Activated CD4-positive, alpha-beta memory T cell treated with anti-CD3 and anti-CD28 coated beads for 36 hours (primary cell): ENCODE data around the gene GLIS1. TPM values are rescaled to one million over a fixed set of nuclear protein-coding genes. Genes with fewer than 3 reads are reported as not detected.
"Not testable (repeated sequence)": the region's sequence is repeated elsewhere in the genome, so short reads cannot be mapped to it uniquely, and the experiment has no call there.

Source experiments
- CTCF ChIA-PET: fragments of 350-600 bp; sonication (Branson Sonifier 250); formaldehyde crosslinking; loops from one replicate; lab custom pipeline; 2021; ENCODE audit warnings: antibody characterized with exemption, inconsistent platforms; lab: Charles Lee
- POLR2A ChIA-PET: fragments of 350-600 bp; sonication (Branson Sonifier 250); formaldehyde crosslinking; loops from one replicate; lab custom pipeline; 2021; ENCODE audit warnings: antibody characterized with exemption; lab: Charles Lee
- DNase-seq: peaks from one replicate; pipeline ENCODE4 v3.0.0-alpha.2; 2020
- H3K27ac Mint-ChIP-seq: one replicate; pipeline ENCODE4 v1.8.0; 2021; ENCODE audit warnings: mixed read lengths
- H3K27me3 Mint-ChIP-seq: one replicate; pipeline ENCODE4 v1.8.0; 2021; ENCODE audit warnings: mixed read lengths
- H3K36me3 Mint-ChIP-seq: one replicate; pipeline ENCODE4 v1.8.0; 2021; ENCODE audit warnings: mixed read lengths
- H3K4me1 Mint-ChIP-seq: one replicate; pipeline ENCODE4 v1.8.0; 2021; ENCODE audit warnings: low read depth, mixed read lengths
- H3K4me3 Mint-ChIP-seq: one replicate; pipeline ENCODE4 v1.8.0; 2021; ENCODE audit warnings: mild to moderate bottlenecking, mixed read lengths
- H3K9me3 Mint-ChIP-seq: one replicate; pipeline ENCODE4 v1.8.0; 2021; ENCODE audit warnings: mixed read lengths
- intact Hi-C: fragments of 100-400 bp; cut with micrococcal nuclease; formaldehyde crosslinking; loops from one replicate; pipeline ENCODE4 v1.15.1; 2023
- total RNA-seq, 2 experiments: library from RNA; stranded (reverse); gene quantifications; one replicate each; pipeline ENCODE4 v1.2.3, GENCODE V29; 2021

The GLIS1 gene
- total RNA-seq, 2 experiments from 2014 or later, result not detected

GRCh38 chr1:53763461-53763860, 24.5 kb upstream of the GLIS1 start:
- Mint-ChIP-seq H3K27ac (no peak overlapping the region), H3K9me3 (peaks cover 4% of the 10 kb centered on the region), H3K4me1 (peaks cover 17% of the 10 kb centered on the region), H3K4me3 (no peak overlapping the region), H3K27me3 (no peaks in the 10 kb centered on the region), H3K36me3 (peaks cover 35% of the 10 kb centered on the region)
- CTCF ChIA-PET, result interaction anchor here (1.4 kb wide), 1 partner anchor 9 kb away, joined by 6 read pairs; no protein-coding TSS in a partner anchor
- POLR2A ChIA-PET, result no interaction called here
- no peak for DNase-seq
- intact Hi-C loops, result no loop called here

GRCh38 chr1:53760497-53760896, 21.5 kb upstream of the GLIS1 start:
- intact Hi-C loops, DNase-seq, H3K27ac Mint-ChIP-seq, CTCF ChIA-PET, H3K9me3 Mint-ChIP-seq, POLR2A ChIA-PET, H3K27me3 Mint-ChIP-seq, H3K4me1 Mint-ChIP-seq, H3K4me3 Mint-ChIP-seq: not testable (repeated sequence)
- peaks cover 17% of the 10 kb centered on the region for H3K36me3 Mint-ChIP-seq

- intact Hi-C loops, result no loop called here
- POLR2A ChIA-PET, result no interaction called here
- no peaks in the 10 kb centered on the region for H3K9me3 Mint-ChIP-seq
- DNase-seq, result no peak
- no peak overlapping the region for H3K4me3 Mint-ChIP-seq
- H3K36me3 Mint-ChIP-seq, result no peaks in the 10 kb centered on the region
- no peak overlapping the region for H3K27ac Mint-ChIP-seq
- no peaks in the 10 kb centered on the region for H3K27me3 Mint-ChIP-seq
- H3K4me1 Mint-ChIP-seq, result no peaks in the 10 kb centered on the region
- CTCF ChIA-PET, result interaction anchor here (1.0 kb wide), 1 partner anchor 12 kb away, joined by 3 read pairs; no protein-coding TSS in a partner anchor
Measured at GRCh38 chr1:53755874-53756273, 16.9 kb upstream of the GLIS1 start.

GRCh38 chr1:53754484-53755312, 15.7 kb upstream of the GLIS1 start:
- Mint-ChIP-seq H3K36me3 (no peaks in the 10 kb centered on the region), H3K9me3 (no peaks in the 10 kb centered on the region), H3K4me3 (no peak overlapping the region), H3K27me3 (no peaks in the 10 kb centered on the region), H3K4me1 (no peaks in the 10 kb centered on the region), H3K27ac (no peak overlapping the region)
- intact Hi-C loops, result loop anchor here (1.0 kb wide), 1 partner anchor 269 kb away; no protein-coding TSS in a partner anchor
- POLR2A ChIA-PET, result no interaction called here
- DNase-seq, result peak; percentile 38
- CTCF ChIA-PET, result interaction anchor here (0.6 to 1.5 kb wide), 11 partner anchors 8 to 270 kb away, joined by 3 to 9 read pairs (median 4); no protein-coding TSS in a partner anchor

- H3K4me1 Mint-ChIP-seq, result no peaks in the 10 kb centered on the region
- CTCF ChIA-PET, result interaction anchor here (0.5 to 0.7 kb wide), 2 partner anchors 70 to 81 kb away, joined by 3 to 4 read pairs; no protein-coding TSS in a partner anchor
- DNase-seq, result no peak
- intact Hi-C loops, result no loop called here
- H3K9me3 Mint-ChIP-seq, result no peaks in the 10 kb centered on the region
- POLR2A ChIA-PET, result no interaction called here
- no peaks in the 10 kb centered on the region for H3K36me3 Mint-ChIP-seq
- H3K27ac Mint-ChIP-seq, result no peak overlapping the region
- no peak overlapping the region for H3K4me3 Mint-ChIP-seq
- H3K27me3 Mint-ChIP-seq, result peaks cover 3% of the 10 kb centered on the region
Measured at GRCh38 chr1:53752281-53752680, 13.3 kb upstream of the GLIS1 start.

GRCh38 chr1:53747841-53748240, 8.9 kb upstream of the GLIS1 start:
- POLR2A ChIA-PET, result no interaction called here
- H3K27ac Mint-ChIP-seq, result no peak overlapping the region
- CTCF ChIA-PET, result no interaction called here
- DNase-seq, result no peak
- intact Hi-C loops, result no loop called here
- peaks cover under 1% of the 10 kb centered on the region for H3K36me3 Mint-ChIP-seq
- H3K4me3 Mint-ChIP-seq, result no peak overlapping the region
- H3K4me1 Mint-ChIP-seq, result no peaks in the 10 kb centered on the region
- H3K9me3 Mint-ChIP-seq, result peaks cover 5% of the 10 kb centered on the region
- H3K27me3 Mint-ChIP-seq, result peaks cover 10% of the 10 kb centered on the region

GRCh38 chr1:53740621-53741105, 1.7 kb upstream of the GLIS1 start:
- CTCF ChIA-PET, result no interaction called here
- POLR2A ChIA-PET, result interaction anchor here (0.6 kb wide), 1 partner anchor 1447 kb away, joined by 3 read pairs; no protein-coding TSS in a partner anchor
- H3K27me3 Mint-ChIP-seq, result peaks cover 36% of the 10 kb centered on the region
- no peak overlapping the region for H3K27ac Mint-ChIP-seq
- peaks cover 2% of the 10 kb centered on the region for H3K36me3 Mint-ChIP-seq
- no peak overlapping the region for H3K4me3 Mint-ChIP-seq
- peaks cover 2% of the 10 kb centered on the region for H3K4me1 Mint-ChIP-seq
- no peak for DNase-seq
- intact Hi-C loops, result no loop called here
- H3K9me3 Mint-ChIP-seq, result peaks cover 8% of the 10 kb centered on the region

GRCh38 chr1:53738205-53739108, 507 bp downstream of the GLIS1 start:
- Mint-ChIP-seq H3K4me3 (peak overlapping the region; percentile 42), H3K27me3 (peaks cover 49% of the 10 kb centered on the region), H3K9me3 (peaks cover 8% of the 10 kb centered on the region), H3K27ac (no peak overlapping the region), H3K4me1 (peaks cover 2% of the 10 kb centered on the region), H3K36me3 (peaks cover 2% of the 10 kb centered on the region)
- intact Hi-C loops, result no loop called here
- ChIA-PET CTCF (no interaction called here), POLR2A (no interaction called here)
- DNase-seq, result no peak

- Mint-ChIP-seq H3K27me3 (peaks cover 45% of the 10 kb centered on the region), H3K4me3 (no peak overlapping the region), H3K36me3 (peaks cover under 1% of the 10 kb centered on the region), H3K9me3 (peaks cover 2% of the 10 kb centered on the region), H3K4me1 (peaks cover 2% of the 10 kb centered on the region), H3K27ac (no peak overlapping the region)
- intact Hi-C loops, result no loop called here
- POLR2A ChIA-PET, result no interaction called here
- CTCF ChIA-PET, result no interaction called here
- no peak for DNase-seq
Measured at GRCh38 chr1:53737648-53738204, 1.2 kb downstream of the GLIS1 start.

GRCh38 chr1:53736290-53736689, 2.7 kb downstream of the GLIS1 start:
- ChIA-PET POLR2A (no interaction called here), CTCF (interaction anchor here (0.9 kb wide), 1 partner anchor 15 kb away, joined by 3 read pairs; no protein-coding TSS in a partner anchor)
- Mint-ChIP-seq H3K4me3 (no peak overlapping the region), H3K27ac (no peak overlapping the region), H3K9me3 (no peaks in the 10 kb centered on the region), H3K4me1 (peaks cover 2% of the 10 kb centered on the region), H3K36me3 (no peaks in the 10 kb centered on the region), H3K27me3 (peaks cover 40% of the 10 kb centered on the region)
- intact Hi-C loops, result no loop called here
- no peak for DNase-seq

- Mint-ChIP-seq H3K4me1 (peaks cover 2% of the 10 kb centered on the region), H3K9me3 (no peaks in the 10 kb centered on the region), H3K36me3 (no peaks in the 10 kb centered on the region), H3K27ac (no peak overlapping the region), H3K4me3 (no peak overlapping the region), H3K27me3 (peaks cover 40% of the 10 kb centered on the region)
- no peak for DNase-seq
- ChIA-PET CTCF (interaction anchor here (0.9 kb wide), 1 partner anchor 14 kb away, joined by 3 read pairs; no protein-coding TSS in a partner anchor), POLR2A (no interaction called here)
- intact Hi-C loops, result no loop called here
Measured at GRCh38 chr1:53735681-53736080, 3.3 kb downstream of the GLIS1 start.
